ENCODE results near the gene MUSTN1. TPM values are rescaled to one million over a fixed set of nuclear protein-coding genes. Genes with fewer than 3 reads are reported as not detected.

MUSTN1 gene
- total and polyA plus RNA-seq, 2 donors (not counting 3 experiments of a cell fraction or from before 2014, with no cell fraction given): 1.1 to 2.2 TPM

- ChIA-PET POLR2A (no interaction called here), CTCF (no interaction called here)
- BruUV-seq (replicated peaks): no TSS peak
- H3K9ac ChIP-seq (replicated peaks; ENCODE audit: extremely low read depth, insufficient read depth, low read length): no peak overlapping the region
- H2AFZ ChIP-seq (ENCODE audit: low read depth, low read length): no peak overlapping the region
- DNase-seq (ENCODE audit: low read depth, low spot score) (no peak), FAIRE-seq (no peak)
- no peaks in the 10 kb centered on the region for H3K27me3 ChIP-seq (ENCODE audit: control insufficient read depth in 2 of 2, insufficient read depth in 2 of 2, low read length in 2 of 2)
- H3K4me1 ChIP-seq (ENCODE audit: control insufficient read depth, extremely low read depth, insufficient read depth, low read length): no peaks in the 10 kb centered on the region
- no peaks in the 10 kb centered on the region for H3K36me3 ChIP-seq (ENCODE audit: control insufficient read depth in 2 of 2, extremely low read depth in 1 of 2, insufficient read depth in 2 of 2, low read length in 2 of 2)
- dilution Hi-C loops (cut with MboI; ENCODE audit: extremely low pct_ligation_motif_present, low sequenced_read_pairs): no loop called here
- H4K20me1 ChIP-seq (replicated peaks; ENCODE audit: control insufficient read depth, extremely low read depth, insufficient read depth, low read length): no peaks in the 10 kb centered on the region
- H3K4me2 ChIP-seq (ENCODE audit: insufficient read depth, low read length): no peak overlapping the region
- no peak for TF ChIP-seq MAX (IDR thresholded peaks at IDR 0.05; ENCODE audit: insufficient read depth, insufficient read length)
- no peak for TF ChIP-seq GATA2 (IDR thresholded peaks at IDR 0.05; ENCODE audit: insufficient read depth, insufficient read length, low read depth, low read length)
- no peaks in the 10 kb centered on the region for H3K9me1 ChIP-seq (replicated peaks; ENCODE audit: control insufficient read depth, extremely low read depth, insufficient read depth, low read length)
- intact Hi-C loops (cut with micrococcal nuclease): no loop called here
- H3K27ac ChIP-seq (ENCODE audit: insufficient read depth, low read depth, low read length): no peak overlapping the region
- no peaks in the 10 kb centered on the region for H3K9me3 ChIP-seq (replicated peaks; ENCODE audit: control insufficient read depth, insufficient read depth, low read length)
- no peaks in the 10 kb centered on the region for H3K79me2 ChIP-seq (ENCODE audit: control insufficient read depth, insufficient read depth, low read length)
- H3K4me3 ChIP-seq (replicated peaks in 1 of 3; ENCODE audit: insufficient read depth in 1 of 3, low read depth in 1 of 3, low read length in 3 of 3): no peak overlapping the region
Observed at GRCh38 chr3:52865994-52866393, 31.2 kb upstream of the MUSTN1 start.

- Histone ChIP-seq H3K4me1 (ENCODE audit: control insufficient read depth, extremely low read depth, insufficient read depth, low read length) (no peaks in the 10 kb centered on the region), H3K36me3 (ENCODE audit: control insufficient read depth in 2 of 2, extremely low read depth in 1 of 2, insufficient read depth in 2 of 2, low read length in 2 of 2) (no peaks in the 10 kb centered on the region), H3K27me3 (ENCODE audit: control insufficient read depth in 2 of 2, insufficient read depth in 2 of 2, low read length in 2 of 2) (no peaks in the 10 kb centered on the region), H3K9ac (replicated peaks; ENCODE audit: extremely low read depth, insufficient read depth, low read length) (no peak overlapping the region), H3K9me1 (replicated peaks; ENCODE audit: control insufficient read depth, extremely low read depth, insufficient read depth, low read length) (no peaks in the 10 kb centered on the region), H3K79me2 (ENCODE audit: control insufficient read depth, insufficient read depth, low read length) (no peaks in the 10 kb centered on the region), H4K20me1 (replicated peaks; ENCODE audit: control insufficient read depth, extremely low read depth, insufficient read depth, low read length) (no peaks in the 10 kb centered on the region), H3K9me3 (replicated peaks; ENCODE audit: control insufficient read depth, insufficient read depth, low read length) (no peaks in the 10 kb centered on the region), H3K4me3 (replicated peaks in 1 of 3; ENCODE audit: insufficient read depth in 1 of 3, low read depth in 1 of 3, low read length in 3 of 3) (no peak overlapping the region), H3K27ac (ENCODE audit: insufficient read depth, low read depth, low read length) (no peak overlapping the region), H3K4me2 (ENCODE audit: insufficient read depth, low read length) (no peak overlapping the region), H2AFZ (ENCODE audit: low read depth, low read length) (no peak overlapping the region)
- intact Hi-C loops (cut with micrococcal nuclease): no loop called here
- DNase-seq (ENCODE audit: low read depth, low spot score) (no peak), FAIRE-seq (no peak)
- no peak for TF ChIP-seq EZH2 (IDR thresholded peaks at IDR 0.05; ENCODE audit: borderline replicate concordance, low read depth, low read length, severe bottlenecking)
- TF ChIP-seq FOS (IDR thresholded peaks at IDR 0.05; ENCODE audit: borderline replicate concordance, insufficient read depth, low read length): no peak
- no peak for TF ChIP-seq MAX (IDR thresholded peaks at IDR 0.05; ENCODE audit: insufficient read depth, insufficient read length)
- no peak for TF ChIP-seq MYC (IDR thresholded peaks at IDR 0.05; ENCODE audit: low read depth, low read length)
- no peak for TF ChIP-seq POLR2AphosphoS5 (IDR thresholded peaks at IDR 0.05; ENCODE audit: insufficient read depth, low read depth, low read length)
- BruUV-seq (replicated peaks): no TSS peak
- POLR2A ChIA-PET: no interaction called here
- dilution Hi-C loops (cut with MboI; ENCODE audit: extremely low pct_ligation_motif_present, low sequenced_read_pairs): no loop called here
- CTCF ChIA-PET: interaction anchor here (1.0 to 1.7 kb wide), 2 partner anchors 10 to 254 kb away, joined by 3 to 7 read pairs; no protein-coding TSS in a partner anchor
Observed at GRCh38 chr3:52860424-52860768, 25.6 kb upstream of the MUSTN1 start.
